Measurements from ENCODE around the gene NBEAL2.

DNA sequence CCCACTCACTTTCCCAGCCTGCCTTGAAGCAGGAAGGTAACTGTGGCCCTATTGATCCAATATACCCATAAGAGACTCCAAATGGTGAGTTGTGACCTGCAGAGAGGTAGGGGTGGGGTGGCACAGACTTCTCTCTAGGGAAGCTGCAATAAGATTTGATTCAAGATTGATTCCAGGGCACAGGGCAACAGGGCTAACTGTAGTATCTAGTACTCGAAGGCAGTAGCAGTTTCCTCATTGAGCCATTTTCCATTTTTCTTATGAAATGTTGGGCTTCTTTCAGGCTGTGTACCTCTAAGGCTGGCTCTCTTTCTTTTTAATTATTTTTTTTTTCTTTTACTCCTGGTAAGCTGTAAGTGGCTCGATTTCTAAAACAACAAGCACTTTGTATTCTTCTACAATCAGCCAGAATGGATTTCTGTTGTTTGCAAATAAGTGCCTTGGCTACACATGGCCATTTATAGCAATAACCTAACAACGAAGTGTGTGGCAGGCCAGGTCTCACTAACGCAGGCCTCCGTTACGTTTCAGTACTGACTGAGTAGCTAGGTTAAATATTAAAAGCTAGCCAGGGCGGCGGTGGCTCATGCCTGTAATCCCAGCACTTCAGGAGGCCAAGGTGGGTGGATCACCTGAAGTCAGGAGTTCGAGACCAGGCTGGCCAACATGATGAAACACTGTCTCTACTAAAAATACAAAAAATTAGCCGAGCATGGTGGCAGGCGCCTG is 22.2 kb upstream of the NBEAL2 start:
- no peak for TF ChIP-seq SUZ12 (IDR thresholded peaks at IDR 0.05)
- no peak for TF ChIP-seq TARDBP (IDR thresholded peaks at IDR 0.05)
- TF ChIP-seq LEF1 (IDR thresholded peaks at IDR 0.05; ENCODE audit: borderline replicate concordance): no peak
- TF ChIP-seq CTBP1 (IDR thresholded peaks at IDR 0.05; ENCODE audit: borderline replicate concordance): no peak
- TF ChIP-seq BHLHE40 (IDR thresholded peaks at IDR 0.05; ENCODE audit: borderline replicate concordance): no peak
- no peak for TF ChIP-seq L3MBTL2 (conservative IDR thresholded peaks at IDR 0.05)
- no peak for TF ChIP-seq SP1 (IDR thresholded peaks at IDR 0.05)
- TF ChIP-seq HDGF (IDR thresholded peaks at IDR 0.05; ENCODE audit: borderline replicate concordance): no peak
- TF ChIP-seq NFRKB (IDR thresholded peaks at IDR 0.05): no peak
- no peak for TF ChIP-seq ELF4 (IDR thresholded peaks at IDR 0.05)
- TF ChIP-seq, protein P1, sequence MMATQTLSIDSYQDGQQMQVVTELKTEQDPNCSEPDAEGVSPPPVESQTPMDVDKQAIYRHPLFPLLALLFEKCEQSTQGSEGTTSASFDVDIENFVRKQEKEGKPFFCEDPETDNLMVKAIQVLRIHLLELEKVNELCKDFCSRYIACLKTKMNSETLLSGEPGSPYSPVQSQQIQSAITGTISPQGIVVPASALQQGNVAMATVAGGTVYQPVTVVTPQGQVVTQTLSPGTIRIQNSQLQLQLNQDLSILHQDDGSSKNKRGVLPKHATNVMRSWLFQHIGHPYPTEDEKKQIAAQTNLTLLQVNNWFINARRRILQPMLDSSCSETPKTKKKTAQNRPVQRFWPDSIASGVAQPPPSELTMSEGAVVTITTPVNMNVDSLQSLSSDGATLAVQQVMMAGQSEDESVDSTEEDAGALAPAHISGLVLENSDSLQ (IDR thresholded peaks at IDR 0.05): no peak
- no peak for TF ChIP-seq ARNT (IDR thresholded peaks at IDR 0.05)

Measured in HEK293T (cell line).